OCI-LY7 (cell line): ENCODE results near the gene LCE7A. TPM values are rescaled to one million over a fixed set of nuclear protein-coding genes. Genes with fewer than 3 reads are reported as not detected.

Experiments
- BruUV-seq: library from RNA; stranded (reverse); fragments of 400-500 nt; replicated peaks from 2 replicates; lab custom pipeline; 2021; lab: Mats Ljungman, UMichigan
- CTCF ChIA-PET: fragments of 300-600 bp; sonication (Branson Sonifier 250); formaldehyde crosslinking; loops from one replicate; lab custom pipeline; 2022; ENCODE audit warnings: antibody characterized with exemption; ENCODE audit not compliant: unreplicated experiment; lab: Charles Lee
- POLR2A ChIA-PET: fragments of 300-600 bp; sonication (Branson Sonifier 250); formaldehyde crosslinking; loops from one replicate; lab custom pipeline; 2022; ENCODE audit warnings: antibody characterized with exemption; lab: Charles Lee
- DNase-seq: peaks from one replicate; pipeline ENCODE4 v3.0.0-alpha.2; 2015; ENCODE audit warnings: low spot score
- H2AFZ ChIP-seq: fragments of 200-600 bp; sonication (generic), shearing (Covaris generic); 2 replicates; pipeline ENCODE4 v1.6.1; 2014; ENCODE audit warnings: mild to moderate bottlenecking, antibody characterized with exemption, low read length, moderate library complexity
- H3K27ac ChIP-seq: fragments of 200-600 bp; sonication (generic); 2 replicates; pipeline ENCODE4 v1.5.1; 2014; ENCODE audit warnings: mixed run types, low read depth, mild to moderate bottlenecking, moderate library complexity, low read length, inconsistent platforms; ENCODE audit not compliant: poor library complexity, severe bottlenecking
- H3K36me3 ChIP-seq: fragments of 200-600 bp; sonication (generic); 2 replicates; pipeline ENCODE4 v1.6.1; 2014; ENCODE audit warnings: mild to moderate bottlenecking, antibody characterized with exemption, low read length, moderate library complexity, mixed read lengths; ENCODE audit not compliant: insufficient read depth
- H3K4me1 ChIP-seq: fragments of 200-600 bp; sonication (generic); 2 replicates; pipeline ENCODE4 v1.5.1; 2014; ENCODE audit warnings: mild to moderate bottlenecking, low read length; ENCODE audit not compliant: insufficient read depth, poor library complexity, severe bottlenecking
- H3K4me2 ChIP-seq: fragments of 200-600 bp; sonication (generic); 2 replicates; pipeline ENCODE4 v1.6.1; 2014; ENCODE audit warnings: mild to moderate bottlenecking, low read length
- H3K4me3 ChIP-seq: fragments of 200-600 bp; sonication (generic); 2 replicates; pipeline ENCODE4 v1.5.1; 2014; ENCODE audit warnings: mild to moderate bottlenecking, low read depth, low read length; ENCODE audit not compliant: poor library complexity, severe bottlenecking
- H3K79me2 ChIP-seq: fragments of 200-600 bp; sonication (generic); 2 replicates; pipeline ENCODE4 v1.6.1; 2016; ENCODE audit warnings: low read depth, mild to moderate bottlenecking, low read length, moderate library complexity, mixed read lengths; ENCODE audit not compliant: insufficient read depth
- H3K9me2 ChIP-seq: fragments of 200-600 bp; sonication (generic); 2 replicates; pipeline ENCODE4 v1.6.1; 2016; ENCODE audit warnings: mild to moderate bottlenecking, low read length, mixed read lengths; ENCODE audit not compliant: insufficient read depth
- H3K9me3 ChIP-seq: fragments of 200-600 bp; sonication (generic); 2 replicates; pipeline ENCODE4 v1.6.1; 2014; ENCODE audit warnings: mild to moderate bottlenecking, mixed run types, low read length, mixed read lengths
- H4K20me1 ChIP-seq: fragments of 200-600 bp; sonication (generic); 2 replicates; pipeline ENCODE4 v1.6.1; 2014; ENCODE audit warnings: mild to moderate bottlenecking, antibody characterized with exemption, low read length, moderate library complexity, mixed read lengths; ENCODE audit not compliant: insufficient read depth
- CTCF ChIP-seq: fragments of 200-600 bp; sonication (generic); conservative IDR thresholded peaks from 2 replicates; pipeline ENCODE4 v1.5.1; 2014; ENCODE audit warnings: mild to moderate bottlenecking, antibody characterized with exemption, low read length, moderate library complexity, mixed read lengths
- EZH2phosphoT487 ChIP-seq: fragments of 200-600 bp; sonication (generic); IDR thresholded peaks from 2 replicates; pipeline ENCODE4 v1.6.1; 2018; ENCODE audit warnings: low read depth, borderline replicate concordance, mild to moderate bottlenecking, mixed run types, antibody characterized with exemption, low read length, moderate library complexity, mixed read lengths
- intact Hi-C: fragments of 100-400 bp; cut with micrococcal nuclease; formaldehyde crosslinking; loops from one replicate; pipeline ENCODE4 v1.10.0; 2022; ENCODE audit not compliant: unreplicated experiment
- total RNA-seq, 2 experiments: library from RNA; depleted of rRNA in 1 of 2; stranded (reverse); fragments of >200 nt in 1 of 2; shearing (Covaris generic) in 1 of 2; gene quantifications; 2 replicates each; pipeline ENCODE4 v1.2.3, GENCODE V29; 2014 to 2022

Gene LCE7A
- total RNA-seq, 2 experiments from 2014 or later: not detected

- no peak for TF ChIP-seq CTCF
- no peak for TF ChIP-seq EZH2phosphoT487
- no peaks in the 10 kb centered on the region for H3K9me2 ChIP-seq
- no peaks in the 10 kb centered on the region for H4K20me1 ChIP-seq
- no peak overlapping the region for H2AFZ ChIP-seq
- H3K4me2 ChIP-seq: no peak overlapping the region
- no peaks in the 10 kb centered on the region for H3K79me2 ChIP-seq
- ChIA-PET POLR2A (interaction anchor here (0.8 kb wide), 1 partner anchor 10 kb away, joined by 3 read pairs; no protein-coding TSS in a partner anchor), CTCF (no interaction called here)
- intact Hi-C loops: no loop called here
- DNase-seq: no peak
- H3K36me3 ChIP-seq: no peaks in the 10 kb centered on the region
- H3K27ac ChIP-seq: no peak overlapping the region
- BruUV-seq: no TSS peak
- no peak overlapping the region for H3K4me3 ChIP-seq
- H3K9me3 ChIP-seq: no peaks in the 10 kb centered on the region
- no peaks in the 10 kb centered on the region for H3K4me1 ChIP-seq
Observed at GRCh38 chr1:152861374-152861773, 1.6 kb downstream of the LCE7A start.

- intact Hi-C loops: no loop called here
- no peak overlapping the region for H2AFZ ChIP-seq
- no peaks in the 10 kb centered on the region for H3K9me3 ChIP-seq
- ChIA-PET POLR2A (no interaction called here), CTCF (no interaction called here)
- H4K20me1 ChIP-seq: no peaks in the 10 kb centered on the region
- no peaks in the 10 kb centered on the region for H3K4me1 ChIP-seq
- BruUV-seq: no TSS peak
- DNase-seq: no peak
- H3K36me3 ChIP-seq: no peaks in the 10 kb centered on the region
- TF ChIP-seq EZH2phosphoT487: no peak
- no peak for TF ChIP-seq CTCF
- no peaks in the 10 kb centered on the region for H3K79me2 ChIP-seq
- no peak overlapping the region for H3K4me3 ChIP-seq
- no peak overlapping the region for H3K27ac ChIP-seq
- no peak overlapping the region for H3K4me2 ChIP-seq
- H3K9me2 ChIP-seq: no peaks in the 10 kb centered on the region
Observed at GRCh38 chr1:152864443-152864842, 4.6 kb downstream of the LCE7A start.

GRCh38 chr1:152866321-152866720 lies 6.5 kb downstream of the LCE7A start:
- Histone ChIP-seq H3K4me3 (no peak overlapping the region), H3K79me2 (no peaks in the 10 kb centered on the region), H3K4me1 (no peaks in the 10 kb centered on the region), H4K20me1 (no peaks in the 10 kb centered on the region), H2AFZ (no peak overlapping the region), H3K4me2 (no peak overlapping the region), H3K27ac (no peak overlapping the region), H3K36me3 (no peaks in the 10 kb centered on the region), H3K9me2 (no peaks in the 10 kb centered on the region), H3K9me3 (no peaks in the 10 kb centered on the region)
- DNase-seq: no peak
- intact Hi-C loops: no loop called here
- CTCF ChIA-PET: no interaction called here
- no peak for TF ChIP-seq EZH2phosphoT487
- no peak for TF ChIP-seq CTCF
- BruUV-seq: no TSS peak
- POLR2A ChIA-PET: no interaction called here
